Measurements from ENCODE around the gene KRCC1.

DNA sequence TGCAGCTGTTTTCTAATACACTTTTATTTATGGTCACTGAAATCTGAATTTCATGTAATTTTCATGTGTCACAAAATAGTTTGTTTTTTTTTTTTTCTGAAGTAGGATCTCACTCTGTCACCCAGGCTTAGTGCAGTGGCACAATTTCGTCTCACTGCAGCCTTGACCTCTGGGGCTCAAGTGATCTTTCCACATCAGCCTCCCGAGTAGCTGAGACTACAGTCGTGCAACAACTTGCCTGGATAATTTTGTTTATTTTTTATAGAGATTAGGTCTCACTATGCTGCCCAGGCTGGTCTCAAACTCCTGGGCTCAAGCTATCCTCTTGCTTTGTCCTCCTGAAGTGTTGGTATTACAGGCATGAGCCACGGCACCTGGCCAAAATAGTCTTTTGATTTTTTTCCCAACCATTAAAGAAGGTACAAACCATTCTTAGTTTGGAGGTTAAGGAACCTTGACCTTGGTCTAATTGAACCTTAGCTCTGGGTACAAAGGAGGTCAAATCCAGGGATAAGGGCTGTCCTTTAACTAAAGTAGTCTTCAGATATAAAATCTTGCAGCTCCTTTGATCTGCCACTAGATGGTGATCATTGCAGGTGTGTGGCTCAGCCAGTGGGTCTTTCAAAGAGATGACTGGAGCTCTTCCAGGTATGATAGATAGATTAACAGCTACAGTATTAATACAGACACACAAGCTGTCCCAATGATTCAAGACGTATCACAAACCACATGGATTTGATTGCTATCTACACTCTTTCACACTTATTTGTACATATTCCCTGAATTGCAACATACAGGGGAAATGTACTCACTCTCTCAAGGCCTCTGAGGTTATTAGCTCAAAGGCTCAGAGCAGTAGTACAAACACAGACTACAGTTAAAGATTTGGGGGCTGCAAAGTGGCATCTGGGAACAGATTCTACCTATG lies 4.7 kb upstream of the KRCC1 start:
- TF ChIP-seq TAF1 (IDR thresholded peaks at IDR 0.05; ENCODE audit: borderline replicate concordance, low read depth, low read length) (no peak), POLR2A (IDR thresholded peaks at IDR 0.05; ENCODE audit: low read depth, low read length) (no peak), POLR2AphosphoS5 (IDR thresholded peaks at IDR 0.05; ENCODE audit: low read depth, low read length) (no peak)

Data from GM12892 (cell line).